Right atrium auricular region (tissue), 2 donors: ENCODE results near the gene ASB13. TPM values are rescaled to one million over a fixed set of nuclear protein-coding genes. Genes with fewer than 3 reads are reported as not detected.

Source experiments
- DNase-seq: peaks from one replicate; pipeline ENCODE4 v3.0.0-alpha.2; 2019; ENCODE audit warnings: low spot score
- H3K27ac ChIP-seq, 2 donors: fragments of 200-600 bp; sonication (generic); 1 replicate in 1 of 2; 2 replicates in 1 of 2; pipeline ENCODE4 v1.5.1; 2016 to 2019
- H3K27me3 ChIP-seq, 2 donors: fragments of 200-600 bp; sonication (generic); one replicate each; pipeline versions ENCODE4 v1.5.1 to v1.6.0; 2017 to 2019
- H3K36me3 ChIP-seq: fragments of 200-600 bp; sonication (generic); one replicate; pipeline ENCODE4 v1.5.1; 2016
- H3K4me1 ChIP-seq, 2 donors: fragments of 200-600 bp; sonication (generic); one replicate each; pipeline versions ENCODE4 v1.5.1 to v1.6.0; 2017 to 2019
- H3K4me3 ChIP-seq, 2 donors: fragments of 200-600 bp; sonication (generic); 1 replicate in 1 of 2; 2 replicates in 1 of 2; pipeline ENCODE4 v1.5.1; 2017 to 2019; ENCODE audit warnings: mild to moderate bottlenecking in 1 of 2, moderate library complexity in 1 of 2
- H3K9me3 ChIP-seq, 2 donors: fragments of 200-600 bp; sonication (generic); one replicate each; pipeline ENCODE4 v1.5.1; 2019
- CTCF ChIP-seq, 2 donors: fragments of 200-600 bp; sonication (generic); IDR thresholded peaks; one replicate each; pipeline ENCODE4 v1.5.1; 2019; ENCODE audit warnings: antibody characterized with exemption in 2 of 2
- total RNA-seq, 2 donors: library from RNA; depleted of rRNA; stranded (reverse); fragments of >200 nt; gene quantifications; one replicate each; pipeline ENCODE4 v1.1.0, GENCODE V29; 2016

Gene ASB13
- total RNA-seq, 2 donors from 2014 or later, result 10.5 to 14.3 TPM

- Histone ChIP-seq H3K27ac (no peak overlapping the region), H3K36me3 (no peaks in the 10 kb centered on the region)
- DNase-seq, result no peak
Observed at GRCh38 chr10:5600908-5601307, 65.5 kb downstream of the ASB13 start.

GRCh38 chr10:5599613-5600520 is 66.5 kb downstream of the ASB13 start:
- DNase-seq, result no peak
- Histone ChIP-seq H3K36me3 (no peaks in the 10 kb centered on the region), H3K9me3 (no peaks in the 10 kb centered on the region), H3K4me3 (no peak overlapping the region), H3K4me1 (peaks cover 0 to under 1% of the 10 kb centered on the region in 2 donors), H3K27ac (no peak overlapping the region), H3K27me3 (no peaks in the 10 kb centered on the region)
- no peak for TF ChIP-seq CTCF (IDR thresholded peaks at IDR 0.05)

More at GRCh38 chr10:5600908-5601307, 65.5 kb downstream of the ASB13 start:
- Histone ChIP-seq H3K4me1 (no peaks in the 10 kb centered on the region), H3K27me3 (no peaks in the 10 kb centered on the region), H3K9me3 (no peaks in the 10 kb centered on the region), H3K4me3 (no peak overlapping the region)
- no peak for TF ChIP-seq CTCF (IDR thresholded peaks at IDR 0.05)

GRCh38 chr10:5598085-5598690 is 68.2 kb downstream of the ASB13 start:
- Histone ChIP-seq H3K4me3 (no peak overlapping the region), H3K9me3 (no peaks in the 10 kb centered on the region), H3K4me1 (peaks cover 0 to 10% of the 10 kb centered on the region in 2 donors), H3K27ac (no peak overlapping the region), H3K36me3 (no peaks in the 10 kb centered on the region), H3K27me3 (no peaks in the 10 kb centered on the region)
- DNase-seq, result no peak
- no peak for TF ChIP-seq CTCF (IDR thresholded peaks at IDR 0.05)

DNA sequence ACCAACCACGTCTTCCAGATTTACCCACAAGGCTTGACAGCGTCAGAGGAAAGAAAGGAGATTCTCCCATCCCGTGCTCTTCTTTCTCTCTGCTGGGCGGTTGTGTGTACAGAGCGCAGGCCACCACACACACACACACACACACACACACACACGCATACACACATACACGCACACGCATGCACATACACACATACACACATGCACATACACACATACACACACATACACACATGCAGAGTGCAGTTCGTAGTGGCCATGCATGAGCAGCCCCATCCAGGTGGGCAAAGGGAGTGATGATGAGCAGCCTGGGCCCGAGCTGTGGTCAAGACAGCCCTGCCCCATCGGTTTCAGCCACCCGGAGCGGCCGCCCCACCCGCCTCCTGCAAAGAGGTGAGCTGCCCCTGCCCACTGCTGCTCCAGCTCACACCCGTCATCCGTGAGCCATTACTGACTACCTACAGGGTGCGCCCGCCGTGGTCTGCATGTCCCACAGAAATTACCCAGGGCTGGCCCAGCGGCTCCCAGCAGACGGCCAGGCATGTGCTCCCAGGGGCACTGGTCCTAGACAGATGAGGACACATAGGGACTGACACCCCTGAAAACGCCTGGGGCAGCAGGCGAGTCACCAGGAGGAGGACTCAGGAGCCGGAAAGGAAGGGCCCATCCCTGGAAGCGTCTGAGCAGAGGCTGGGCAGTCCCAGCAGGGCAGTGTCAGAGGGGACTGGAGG is 69.6 kb downstream of the ASB13 start:
- H3K4me3 ChIP-seq, result no peak overlapping the region
- DNase-seq, result no peak
- no peaks in the 10 kb centered on the region for H3K27me3 ChIP-seq
- no peak overlapping the region for H3K27ac ChIP-seq
- H3K9me3 ChIP-seq, result no peaks in the 10 kb centered on the region
- H3K4me1 ChIP-seq, result peaks cover 0 to 10% of the 10 kb centered on the region in 2 donors
- TF ChIP-seq CTCF (IDR thresholded peaks at IDR 0.05), result no peak
- H3K36me3 ChIP-seq, result no peaks in the 10 kb centered on the region

DNA sequence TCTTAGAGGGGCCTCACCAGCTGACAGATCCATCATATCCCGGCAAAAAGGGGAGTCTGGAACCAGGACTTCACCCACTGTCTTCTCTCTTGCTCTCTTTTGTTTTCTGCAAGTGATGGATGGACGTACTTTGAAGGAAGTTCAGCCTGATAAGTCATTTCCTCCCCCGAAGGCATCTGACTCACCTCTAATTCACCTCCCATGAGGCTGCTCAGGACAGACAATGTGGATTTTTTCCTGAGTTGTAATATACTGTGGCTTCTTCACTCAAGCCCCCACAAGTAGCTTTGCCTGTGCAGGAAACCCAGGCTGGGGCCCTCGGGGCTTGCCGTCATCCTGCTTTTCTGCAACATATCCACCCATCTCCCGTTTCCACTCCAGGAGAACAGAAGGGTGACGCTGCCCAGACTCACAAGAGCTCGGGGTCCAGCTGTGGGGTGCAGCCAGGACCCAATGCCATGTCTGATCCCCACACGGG is 70.4 kb downstream of the ASB13 start:
- Histone ChIP-seq H3K4me3 (no peak overlapping the region), H3K36me3 (no peaks in the 10 kb centered on the region), H3K4me1 (peaks cover 0 to 10% of the 10 kb centered on the region in 2 donors), H3K9me3 (no peaks in the 10 kb centered on the region), H3K27me3 (no peaks in the 10 kb centered on the region), H3K27ac (no peak overlapping the region)
- DNase-seq, result no peak
- no peak for TF ChIP-seq CTCF (IDR thresholded peaks at IDR 0.05)
